Measurements from ENCODE around the gene FMO1. TPM values are rescaled to one million over a fixed set of nuclear protein-coding genes. Genes with fewer than 3 reads are reported as not detected.

The FMO1 gene
- total and polyA plus RNA-seq, 10 of the 15 experiments (the other 5 are each of a cell fraction or from before 2014, with no cell fraction given): not detected

DNA sequence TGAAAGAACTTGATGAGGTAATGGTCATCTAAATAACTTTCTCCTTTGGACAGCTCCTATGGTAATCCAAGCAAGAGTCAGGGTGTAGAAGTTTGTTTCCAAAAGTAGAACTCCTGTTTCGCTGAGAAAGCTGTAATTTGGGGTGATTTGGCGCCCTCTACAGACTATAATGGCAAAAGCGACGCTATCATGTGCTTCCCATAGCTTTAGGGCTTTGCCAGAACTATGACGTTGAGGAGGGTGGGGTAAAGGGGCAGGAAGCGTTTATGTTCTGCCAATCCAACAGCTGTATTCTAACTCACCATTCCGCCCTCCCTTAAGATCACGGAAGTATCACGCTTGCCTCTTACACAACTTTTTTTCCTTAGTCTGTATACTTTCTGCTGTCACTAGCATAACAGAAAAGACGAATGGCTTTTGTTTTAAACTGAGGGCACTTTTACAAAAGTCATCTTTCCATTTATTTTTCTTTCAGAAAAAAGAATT, 65.6 kb downstream of the FMO1 start, which contains the start of gene FMO4 (continued):
- TF ChIP-seq POU2F2 (IDR thresholded peaks at IDR 0.05; ENCODE audit: borderline replicate concordance, low read depth, low read length) (peak; percentile 51; the same call in 1 of the 3 replicates), EZH2 (IDR thresholded peaks at IDR 0.05; ENCODE audit: borderline replicate concordance, control insufficient read depth, low read depth, low read length) (no peak), MXI1 (IDR thresholded peaks at IDR 0.05; ENCODE audit: low read depth, low read length) (peak; percentile 57), NR2C1 (IDR thresholded peaks at IDR 0.05) (no peak), BHLHE40 (IDR thresholded peaks at IDR 0.05; ENCODE audit: borderline replicate concordance in 1 of 2, low read depth in 2 of 2, low read length in 1 of 2) (0 out of 4 replicates have a peak, but pooled peaks of 1 of the 2 experiments have one; percentile 30), IKZF2 (IDR thresholded peaks at IDR 0.05) (peak in 1 of 2 experiments; percentile 17; a peak in 1 of 4 replicates), CREB1 (IDR thresholded peaks at IDR 0.05; ENCODE audit: low read depth) (peak; percentile 81), CREM (IDR thresholded peaks at IDR 0.05; ENCODE audit: low read depth) (peak; percentile 75), SMC3 (IDR thresholded peaks at IDR 0.05; ENCODE audit: borderline replicate concordance, low read length) (peak; percentile 49; the same call in 1 of the 2 replicates), POLR2A (IDR thresholded peaks at IDR 0.05; ENCODE audit: low read depth, low read length) (peak; percentile 28; the same call in 1 of the 2 replicates), RAD51 (IDR thresholded peaks at IDR 0.05) (peak; percentile 46; the same call in 1 of the 2 replicates), RFX5 (IDR thresholded peaks at IDR 0.05; ENCODE audit: low read depth, low read length) (peak; percentile 6; the same call in 1 of the 2 replicates), NBN (IDR thresholded peaks at IDR 0.05) (no peak), STAT1 (conservative IDR thresholded peaks at IDR 0.05) (no peak), POLR2AphosphoS5 (IDR thresholded peaks at IDR 0.05; ENCODE audit: low read length) (peak; percentile 64; the same call in 1 of the 2 replicates), CHD1 (IDR thresholded peaks at IDR 0.05; ENCODE audit: low read depth, low read length) (no peak), FOXM1 (IDR thresholded peaks at IDR 0.05; ENCODE audit: low read depth, low read length) (peak; percentile 20; the same call in 1 of the 2 replicates), YY1 (IDR thresholded peaks at IDR 0.05; ENCODE audit: low read depth, low read length) (peak; percentile 47; the same call in 1 of the 2 replicates)
- TF ChIP-seq, protein P1, sequence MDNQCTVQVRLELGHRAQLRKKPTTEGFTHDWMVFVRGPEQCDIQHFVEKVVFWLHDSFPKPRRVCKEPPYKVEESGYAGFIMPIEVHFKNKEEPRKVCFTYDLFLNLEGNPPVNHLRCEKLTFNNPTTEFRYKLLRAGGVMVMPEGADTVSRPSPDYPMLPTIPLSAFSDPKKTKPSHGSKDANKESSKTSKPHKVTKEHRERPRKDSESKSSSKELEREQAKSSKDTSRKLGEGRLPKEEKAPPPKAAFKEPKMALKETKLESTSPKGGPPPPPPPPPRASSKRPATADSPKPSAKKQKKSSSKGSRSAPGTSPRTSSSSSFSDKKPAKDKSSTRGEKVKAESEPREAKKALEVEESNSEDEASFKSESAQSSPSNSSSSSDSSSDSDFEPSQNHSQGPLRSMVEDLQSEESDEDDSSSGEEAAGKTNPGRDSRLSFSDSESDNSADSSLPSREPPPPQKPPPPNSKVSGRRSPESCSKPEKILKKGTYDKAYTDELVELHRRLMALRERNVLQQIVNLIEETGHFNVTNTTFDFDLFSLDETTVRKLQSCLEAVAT (IDR thresholded peaks at IDR 0.05): no peak
- TF ChIP-seq, protein P2, sequence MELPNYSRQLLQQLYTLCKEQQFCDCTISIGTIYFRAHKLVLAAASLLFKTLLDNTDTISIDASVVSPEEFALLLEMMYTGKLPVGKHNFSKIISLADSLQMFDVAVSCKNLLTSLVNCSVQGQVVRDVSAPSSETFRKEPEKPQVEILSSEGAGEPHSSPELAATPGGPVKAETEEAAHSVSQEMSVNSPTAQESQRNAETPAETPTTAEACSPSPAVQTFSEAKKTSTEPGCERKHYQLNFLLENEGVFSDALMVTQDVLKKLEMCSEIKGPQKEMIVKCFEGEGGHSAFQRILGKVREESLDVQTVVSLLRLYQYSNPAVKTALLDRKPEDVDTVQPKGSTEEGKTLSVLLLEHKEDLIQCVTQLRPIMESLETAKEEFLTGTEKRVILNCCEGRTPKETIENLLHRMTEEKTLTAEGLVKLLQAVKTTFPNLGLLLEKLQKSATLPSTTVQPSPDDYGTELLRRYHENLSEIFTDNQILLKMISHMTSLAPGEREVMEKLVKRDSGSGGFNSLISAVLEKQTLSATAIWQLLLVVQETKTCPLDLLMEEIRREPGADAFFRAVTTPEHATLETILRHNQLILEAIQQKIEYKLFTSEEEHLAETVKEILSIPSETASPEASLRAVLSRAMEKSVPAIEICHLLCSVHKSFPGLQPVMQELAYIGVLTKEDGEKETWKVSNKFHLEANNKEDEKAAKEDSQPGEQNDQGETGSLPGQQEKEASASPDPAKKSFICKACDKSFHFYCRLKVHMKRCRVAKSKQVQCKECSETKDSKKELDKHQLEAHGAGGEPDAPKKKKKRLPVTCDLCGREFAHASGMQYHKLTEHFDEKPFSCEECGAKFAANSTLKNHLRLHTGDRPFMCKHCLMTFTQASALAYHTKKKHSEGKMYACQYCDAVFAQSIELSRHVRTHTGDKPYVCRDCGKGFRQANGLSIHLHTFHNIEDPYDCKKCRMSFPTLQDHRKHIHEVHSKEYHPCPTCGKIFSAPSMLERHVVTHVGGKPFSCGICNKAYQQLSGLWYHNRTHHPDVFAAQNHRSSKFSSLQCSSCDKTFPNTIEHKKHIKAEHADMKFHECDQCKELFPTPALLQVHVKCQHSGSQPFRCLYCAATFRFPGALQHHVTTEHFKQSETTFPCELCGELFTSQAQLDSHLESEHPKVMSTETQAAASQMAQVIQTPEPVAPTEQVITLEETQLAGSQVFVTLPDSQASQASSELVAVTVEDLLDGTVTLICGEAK (IDR thresholded peaks at IDR 0.05; ENCODE audit: borderline replicate concordance): no peak; the same call in 1 of the 2 replicates
- TF ChIP-seq, protein P3, sequence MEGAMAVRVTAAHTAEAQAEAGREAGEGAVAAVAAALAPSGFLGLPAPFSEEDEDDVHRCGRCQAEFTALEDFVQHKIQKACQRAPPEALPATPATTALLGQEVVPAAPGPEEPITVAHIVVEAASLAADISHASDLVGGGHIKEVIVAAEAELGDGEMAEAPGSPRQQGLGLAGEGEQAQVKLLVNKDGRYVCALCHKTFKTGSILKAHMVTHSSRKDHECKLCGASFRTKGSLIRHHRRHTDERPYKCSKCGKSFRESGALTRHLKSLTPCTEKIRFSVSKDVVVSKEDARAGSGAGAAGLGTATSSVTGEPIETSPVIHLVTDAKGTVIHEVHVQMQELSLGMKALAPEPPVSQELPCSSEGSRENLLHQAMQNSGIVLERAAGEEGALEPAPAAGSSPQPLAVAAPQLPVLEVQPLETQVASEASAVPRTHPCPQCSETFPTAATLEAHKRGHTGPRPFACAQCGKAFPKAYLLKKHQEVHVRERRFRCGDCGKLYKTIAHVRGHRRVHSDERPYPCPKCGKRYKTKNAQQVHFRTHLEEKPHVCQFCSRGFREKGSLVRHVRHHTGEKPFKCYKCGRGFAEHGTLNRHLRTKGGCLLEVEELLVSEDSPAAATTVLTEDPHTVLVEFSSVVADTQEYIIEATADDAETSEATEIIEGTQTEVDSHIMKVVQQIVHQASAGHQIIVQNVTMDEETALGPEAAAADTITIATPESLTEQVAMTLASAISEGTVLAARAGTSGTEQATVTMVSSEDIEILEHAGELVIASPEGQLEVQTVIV (IDR thresholded peaks at IDR 0.05; ENCODE audit: borderline replicate concordance, partially characterized antibody): no peak
- TF ChIP-seq, protein P4, sequence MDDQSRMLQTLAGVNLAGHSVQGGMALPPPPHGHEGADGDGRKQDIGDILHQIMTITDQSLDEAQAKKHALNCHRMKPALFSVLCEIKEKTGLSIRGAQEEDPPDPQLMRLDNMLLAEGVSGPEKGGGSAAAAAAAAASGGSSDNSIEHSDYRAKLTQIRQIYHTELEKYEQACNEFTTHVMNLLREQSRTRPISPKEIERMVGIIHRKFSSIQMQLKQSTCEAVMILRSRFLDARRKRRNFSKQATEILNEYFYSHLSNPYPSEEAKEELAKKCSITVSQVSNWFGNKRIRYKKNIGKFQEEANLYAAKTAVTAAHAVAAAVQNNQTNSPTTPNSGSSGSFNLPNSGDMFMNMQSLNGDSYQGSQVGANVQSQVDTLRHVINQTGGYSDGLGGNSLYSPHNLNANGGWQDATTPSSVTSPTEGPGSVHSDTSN (IDR thresholded peaks at IDR 0.05; ENCODE audit: insufficient replicate concordance, low read depth, low read length): peak; percentile 17
